Neural cell (in vitro differentiated cells): ENCODE results near the gene PTPRD. TPM values are rescaled to one million over a fixed set of nuclear protein-coding genes. Genes with fewer than 3 reads are reported as not detected.

Experiments
- H2AFZ ChIP-seq: fragments of 200-600, 300-800 bp; sonication (generic), shearing (Covaris generic); 2 replicates; pipeline ENCODE4 v1.6.0; 2014; ENCODE audit warnings: low read depth, mild to moderate bottlenecking, antibody characterized with exemption, low read length, moderate library complexity
- H3F3A ChIP-seq: fragments of 200-600 bp; shearing (Covaris generic); 2 replicates; pipeline ENCODE4 v1.6.1; 2016; ENCODE audit warnings: mild to moderate bottlenecking, moderate library complexity, mixed read lengths, antibody characterized with exemption, low read length; ENCODE audit not compliant: insufficient read depth, poor library complexity, severe bottlenecking
- H3K27ac ChIP-seq: fragments of 200-600, 300-800 bp; sonication (generic), shearing (Covaris generic); 2 replicates; pipeline ENCODE4 v1.5.1; 2014; ENCODE audit warnings: mild to moderate bottlenecking, low read length, moderate library complexity
- H3K27me3 ChIP-seq: fragments of 300-800, 200-600 bp; sonication (generic), shearing (Covaris generic); 2 replicates; pipeline ENCODE4 v1.6.0; 2014; ENCODE audit warnings: mild to moderate bottlenecking, low read depth, low read length, moderate library complexity; ENCODE audit not compliant: insufficient read depth
- H3K36me3 ChIP-seq: fragments of 300-800, 200-600 bp; sonication (generic), shearing (Covaris generic); 2 replicates; pipeline ENCODE4 v1.5.1; 2014; ENCODE audit warnings: mild to moderate bottlenecking, antibody characterized with exemption, low read length, moderate library complexity; ENCODE audit not compliant: insufficient read depth
- H3K4me2 ChIP-seq: fragments of 300-800, 200-600 bp; sonication (generic), shearing (Covaris generic); 2 replicates; pipeline ENCODE4 v1.6.0; 2014; ENCODE audit warnings: mild to moderate bottlenecking, low read length
- H3K4me3 ChIP-seq: fragments of 300-800, 200-600 bp; sonication (generic), shearing (Covaris generic); 2 replicates; pipeline ENCODE4 v1.5.1; 2014; ENCODE audit warnings: mild to moderate bottlenecking, low read length, moderate library complexity
- H3K79me2 ChIP-seq: fragments of 200-600 bp; shearing (Covaris generic); replicated peaks from 2 replicates; pipeline ENCODE4 v1.6.0; 2014; ENCODE audit warnings: mild to moderate bottlenecking, low read length, moderate library complexity; ENCODE audit not compliant: insufficient read depth
- H3K9ac ChIP-seq: fragments of 300-800, 200-600 bp; sonication (generic), shearing (Covaris generic); 2 replicates; pipeline ENCODE4 v1.6.1; 2016; ENCODE audit warnings: mild to moderate bottlenecking, low read length, mixed read lengths
- H3K9me2 ChIP-seq: fragments of 200-600 bp; shearing (Covaris generic); 2 replicates; pipeline ENCODE4 v1.6.1; 2016; ENCODE audit warnings: mild to moderate bottlenecking, low read length, mixed read lengths; ENCODE audit not compliant: insufficient read depth
- H3K9me3 ChIP-seq: fragments of 200-600, 300-800 bp; sonication (generic), shearing (Covaris generic); 2 replicates; pipeline ENCODE4 v1.6.1; 2016; ENCODE audit warnings: mild to moderate bottlenecking, mixed run types, low read length, moderate library complexity, mixed read lengths
- H4K20me1 ChIP-seq: fragments of 200-600 bp; shearing (Covaris generic); 2 replicates; pipeline ENCODE4 v1.6.1; 2016; ENCODE audit warnings: mild to moderate bottlenecking, mixed run types; ENCODE audit not compliant: insufficient read depth
- CTCF ChIP-seq: fragments of 450-650 bp; IDR thresholded peaks from 2 replicates; pipeline ENCODE4 v1.5.1; 2014; ENCODE audit warnings: antibody characterized with exemption, mild to moderate bottlenecking, moderate library complexity; ENCODE audit not compliant: poor library complexity, severe bottlenecking
- EP300 ChIP-seq: fragments of 450-650 bp; conservative IDR thresholded peaks from 2 replicates; pipeline ENCODE4 v1.6.1; 2014; ENCODE audit warnings: antibody characterized with exemption, mild to moderate bottlenecking, moderate library complexity; ENCODE audit not compliant: poor library complexity, severe bottlenecking
- EZH2 ChIP-seq: fragments of 200-600, 300-800 bp; shearing (Covaris generic), sonication (generic); IDR thresholded peaks from 2 replicates; pipeline ENCODE4 v1.6.1; 2014; ENCODE audit warnings: antibody characterized with exemption, low read length, borderline replicate concordance, mild to moderate bottlenecking; ENCODE audit not compliant: insufficient read depth, poor library complexity, severe bottlenecking
- MXI1 ChIP-seq: fragments of 450-650 bp; conservative IDR thresholded peaks from 2 replicates; pipeline ENCODE4 v1.6.1; 2014; ENCODE audit warnings: antibody characterized with exemption, mild to moderate bottlenecking; ENCODE audit not compliant: poor library complexity, severe bottlenecking
- POLR2AphosphoS5 ChIP-seq: IDR thresholded peaks from 2 replicates; pipeline ENCODE4 v1.6.1; 2012
- RAD21 ChIP-seq: fragments of 450-650 bp; conservative IDR thresholded peaks from 2 replicates; pipeline ENCODE4 v1.6.1; 2014; ENCODE audit warnings: antibody characterized with exemption, mild to moderate bottlenecking, moderate library complexity
- SMC3 ChIP-seq: fragments of 450-650 bp; conservative IDR thresholded peaks from 2 replicates; pipeline ENCODE4 v1.6.1; 2014; ENCODE audit warnings: antibody characterized with exemption, mild to moderate bottlenecking, moderate library complexity; ENCODE audit not compliant: poor library complexity
- TAF1 ChIP-seq: IDR thresholded peaks from 2 replicates; pipeline ENCODE4 v1.6.1; 2012; ENCODE audit warnings: low read depth
- polyA plus RNA-seq: library from polyadenylated mRNA; depleted of rRNA; stranded (reverse); fragments of >200 nt; gene quantifications from 2 replicates; pipeline ENCODE4 v1.2.3, GENCODE V29; 2014
- TF ChIP-seq, protein P1 (sequence below): IDR thresholded peaks from 2 replicates; pipeline ENCODE4 v1.6.1; 2012; ENCODE audit warnings: borderline replicate concordance

PTPRD gene
- polyA plus RNA-seq, 1 donor from 2014 or later = 143 TPM

DNA sequence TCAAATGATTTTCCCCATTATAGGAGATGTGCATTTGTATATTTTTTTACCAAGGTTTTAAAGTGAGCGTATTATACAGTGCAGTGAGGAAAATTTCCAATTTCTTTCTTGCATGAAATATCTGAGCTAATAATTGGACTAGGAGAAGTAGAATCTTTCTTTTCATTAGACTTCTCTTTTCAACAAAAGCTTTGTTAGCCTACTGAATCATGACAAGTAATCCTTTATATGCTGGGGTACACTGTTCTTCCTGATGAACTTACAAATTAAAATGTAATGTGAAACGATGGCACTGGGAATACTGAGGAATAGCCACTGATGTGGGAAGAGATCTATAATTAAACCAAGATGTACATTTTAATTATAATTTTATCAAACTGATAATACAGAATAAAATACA lies 829.6 kb downstream of the PTPRD start:
- Histone ChIP-seq H3F3A (no peaks in the 10 kb centered on the region), H4K20me1 (no peaks in the 10 kb centered on the region), H3K9me2 (no peaks in the 10 kb centered on the region), H3K4me3 (no peak overlapping the region), H2AFZ (no peak overlapping the region), H3K27me3 (no peaks in the 10 kb centered on the region), H3K9ac (no peak overlapping the region), H3K36me3 (no peaks in the 10 kb centered on the region), H3K79me2 (no peaks in the 10 kb centered on the region), H3K4me2 (no peak overlapping the region), H3K9me3 (no peaks in the 10 kb centered on the region), H3K27ac (no peak overlapping the region)
- TF ChIP-seq CTCF = no peak
- TF ChIP-seq EZH2 = no peak
- TF ChIP-seq RAD21 = no peak
- no peak for TF ChIP-seq SMC3
- no peak for TF ChIP-seq POLR2AphosphoS5
- TF ChIP-seq TAF1 = no peak
- TF ChIP-seq MXI1 = no peak
- TF ChIP-seq, protein P1, sequence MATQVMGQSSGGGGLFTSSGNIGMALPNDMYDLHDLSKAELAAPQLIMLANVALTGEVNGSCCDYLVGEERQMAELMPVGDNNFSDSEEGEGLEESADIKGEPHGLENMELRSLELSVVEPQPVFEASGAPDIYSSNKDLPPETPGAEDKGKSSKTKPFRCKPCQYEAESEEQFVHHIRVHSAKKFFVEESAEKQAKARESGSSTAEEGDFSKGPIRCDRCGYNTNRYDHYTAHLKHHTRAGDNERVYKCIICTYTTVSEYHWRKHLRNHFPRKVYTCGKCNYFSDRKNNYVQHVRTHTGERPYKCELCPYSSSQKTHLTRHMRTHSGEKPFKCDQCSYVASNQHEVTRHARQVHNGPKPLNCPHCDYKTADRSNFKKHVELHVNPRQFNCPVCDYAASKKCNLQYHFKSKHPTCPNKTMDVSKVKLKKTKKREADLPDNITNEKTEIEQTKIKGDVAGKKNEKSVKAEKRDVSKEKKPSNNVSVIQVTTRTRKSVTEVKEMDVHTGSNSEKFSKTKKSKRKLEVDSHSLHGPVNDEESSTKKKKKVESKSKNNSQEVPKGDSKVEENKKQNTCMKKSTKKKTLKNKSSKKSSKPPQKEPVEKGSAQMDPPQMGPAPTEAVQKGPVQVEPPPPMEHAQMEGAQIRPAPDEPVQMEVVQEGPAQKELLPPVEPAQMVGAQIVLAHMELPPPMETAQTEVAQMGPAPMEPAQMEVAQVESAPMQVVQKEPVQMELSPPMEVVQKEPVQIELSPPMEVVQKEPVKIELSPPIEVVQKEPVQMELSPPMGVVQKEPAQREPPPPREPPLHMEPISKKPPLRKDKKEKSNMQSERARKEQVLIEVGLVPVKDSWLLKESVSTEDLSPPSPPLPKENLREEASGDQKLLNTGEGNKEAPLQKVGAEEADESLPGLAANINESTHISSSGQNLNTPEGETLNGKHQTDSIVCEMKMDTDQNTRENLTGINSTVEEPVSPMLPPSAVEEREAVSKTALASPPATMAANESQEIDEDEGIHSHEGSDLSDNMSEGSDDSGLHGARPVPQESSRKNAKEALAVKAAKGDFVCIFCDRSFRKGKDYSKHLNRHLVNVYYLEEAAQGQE = no peak
- TF ChIP-seq EP300 = no peak

- no peaks in the 10 kb centered on the region for H3K9me3 ChIP-seq
- H3K9me2 ChIP-seq = no peaks in the 10 kb centered on the region
- H3K27ac ChIP-seq = no peak overlapping the region
- no peak overlapping the region for H3K4me3 ChIP-seq
- TF ChIP-seq EP300 (no peak), MXI1 (no peak), CTCF (no peak), RAD21 (no peak), EZH2 (no peak), TAF1 (no peak), POLR2AphosphoS5 (no peak), SMC3 (no peak)
- TF ChIP-seq, protein P1 = no peak
- no peak overlapping the region for H3K4me2 ChIP-seq
- H3F3A ChIP-seq = no peaks in the 10 kb centered on the region
- no peaks in the 10 kb centered on the region for H3K27me3 ChIP-seq
- no peaks in the 10 kb centered on the region for H3K36me3 ChIP-seq
- H3K9ac ChIP-seq = no peak overlapping the region
- no peak overlapping the region for H2AFZ ChIP-seq
- H4K20me1 ChIP-seq = no peaks in the 10 kb centered on the region
- no peaks in the 10 kb centered on the region for H3K79me2 ChIP-seq
Measured at GRCh38 chr9:9778293-9778692, 834.5 kb downstream of the PTPRD start.
